ENCODE data around the gene ZBTB21. TPM values are rescaled to one million over a fixed set of nuclear protein-coding genes. Genes with fewer than 3 reads are reported as not detected.
A peak's percentile ranks its signal among the peaks of the same experiment; 100 is the strongest.

The ZBTB21 gene
- total RNA-seq, 1 donor from 2014 or later = 17.8 TPM

DNA sequence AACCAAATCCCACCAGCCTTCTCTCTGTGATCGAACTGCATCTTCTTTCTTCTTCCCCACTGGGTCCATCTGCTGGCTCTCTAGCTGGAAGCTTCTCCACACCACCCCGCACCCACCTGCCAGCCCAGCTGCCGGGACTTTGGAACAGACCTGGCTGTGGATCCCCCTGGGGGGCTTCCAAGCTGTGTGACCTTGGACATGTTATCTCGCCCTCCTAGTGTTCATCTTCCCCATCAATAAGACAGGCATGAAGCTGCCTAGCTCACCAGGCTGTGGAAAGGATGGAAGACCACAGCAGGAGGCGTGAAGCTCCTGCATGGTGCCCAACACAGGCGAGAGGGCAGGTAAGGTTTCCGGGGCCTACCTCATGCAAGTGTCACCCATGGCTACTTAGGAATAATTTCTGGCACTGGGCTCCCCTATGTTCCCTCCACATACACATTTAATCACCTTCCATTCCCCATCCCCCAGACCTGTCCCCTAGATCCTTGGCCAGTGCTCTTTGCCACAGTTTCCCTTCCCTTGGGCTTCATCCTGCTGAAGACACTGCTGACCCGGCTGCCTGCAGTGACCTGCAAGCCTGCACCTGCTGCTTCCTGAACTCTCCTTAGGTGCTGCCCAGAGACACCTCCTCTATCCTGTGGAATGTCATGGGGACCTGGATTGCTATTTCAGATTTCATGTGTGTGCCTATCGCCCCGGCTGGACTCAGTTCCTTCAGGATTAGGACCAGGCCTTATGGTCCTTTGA is 43.1 kb downstream of the ZBTB21 start:
- Histone ChIP-seq H3K27ac (no peak overlapping the region), H3K4me1 (no peaks in the 10 kb centered on the region), H3K9me3 (no peaks in the 10 kb centered on the region), H3K4me3 (no peak overlapping the region), H3K27me3 (no peaks in the 10 kb centered on the region), H3K36me3 (no peaks in the 10 kb centered on the region)
- TF ChIP-seq, protein P1, sequence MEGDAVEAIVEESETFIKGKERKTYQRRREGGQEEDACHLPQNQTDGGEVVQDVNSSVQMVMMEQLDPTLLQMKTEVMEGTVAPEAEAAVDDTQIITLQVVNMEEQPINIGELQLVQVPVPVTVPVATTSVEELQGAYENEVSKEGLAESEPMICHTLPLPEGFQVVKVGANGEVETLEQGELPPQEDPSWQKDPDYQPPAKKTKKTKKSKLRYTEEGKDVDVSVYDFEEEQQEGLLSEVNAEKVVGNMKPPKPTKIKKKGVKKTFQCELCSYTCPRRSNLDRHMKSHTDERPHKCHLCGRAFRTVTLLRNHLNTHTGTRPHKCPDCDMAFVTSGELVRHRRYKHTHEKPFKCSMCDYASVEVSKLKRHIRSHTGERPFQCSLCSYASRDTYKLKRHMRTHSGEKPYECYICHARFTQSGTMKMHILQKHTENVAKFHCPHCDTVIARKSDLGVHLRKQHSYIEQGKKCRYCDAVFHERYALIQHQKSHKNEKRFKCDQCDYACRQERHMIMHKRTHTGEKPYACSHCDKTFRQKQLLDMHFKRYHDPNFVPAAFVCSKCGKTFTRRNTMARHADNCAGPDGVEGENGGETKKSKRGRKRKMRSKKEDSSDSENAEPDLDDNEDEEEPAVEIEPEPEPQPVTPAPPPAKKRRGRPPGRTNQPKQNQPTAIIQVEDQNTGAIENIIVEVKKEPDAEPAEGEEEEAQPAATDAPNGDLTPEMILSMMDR (IDR thresholded peaks at IDR 0.05) = no peak
- intact Hi-C loops (cut with DNase I) = no loop called here
- no peak for DNase-seq
- ATAC-seq = no peak

DNA sequence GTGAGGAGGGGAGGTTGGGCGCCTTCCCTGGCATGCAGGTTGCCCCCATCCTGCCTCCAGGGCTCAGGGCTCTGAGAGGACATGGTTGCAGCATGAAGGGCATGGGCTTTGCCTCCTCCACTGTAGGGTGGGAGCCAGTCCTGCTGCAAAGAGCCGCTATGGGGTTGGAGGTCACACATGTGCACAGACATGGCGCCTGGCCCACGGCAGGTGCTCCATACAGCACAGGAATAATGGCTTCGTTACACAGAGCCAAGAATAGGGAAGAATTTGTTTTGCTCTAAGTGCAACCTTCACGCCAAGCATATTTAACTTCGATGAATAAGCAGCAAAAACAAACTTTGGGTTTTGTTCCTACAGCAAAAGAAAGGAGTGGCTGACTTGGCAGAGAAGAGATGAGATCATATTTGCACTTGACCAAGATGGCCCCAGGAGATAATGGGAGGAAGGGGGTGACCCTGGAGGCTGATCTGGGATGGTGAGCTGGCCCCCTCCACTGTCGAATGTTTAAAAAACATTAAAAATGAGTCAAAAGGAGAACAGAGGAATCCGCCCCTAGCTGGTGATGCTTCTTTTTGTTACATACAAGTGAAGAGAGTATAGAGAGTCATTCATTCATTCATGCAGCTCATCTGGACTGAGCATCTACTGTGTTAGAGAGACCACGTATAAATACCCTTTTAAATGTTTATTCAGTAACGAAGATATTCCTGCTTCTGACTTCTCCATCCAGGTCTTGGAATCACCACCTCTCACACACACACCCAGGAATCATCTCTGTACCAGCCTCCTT is 43.9 kb downstream of the ZBTB21 start:
- no peak for ATAC-seq
- TF ChIP-seq, protein P1 (IDR thresholded peaks at IDR 0.05) = no peak
- intact Hi-C loops (cut with DNase I) = no loop called here
- no peaks in the 10 kb centered on the region for H3K27me3 ChIP-seq
- H3K4me1 ChIP-seq = no peaks in the 10 kb centered on the region
- H3K36me3 ChIP-seq = no peaks in the 10 kb centered on the region
- H3K27ac ChIP-seq = no peak overlapping the region
- no peak overlapping the region for H3K4me3 ChIP-seq
- H3K9me3 ChIP-seq = no peaks in the 10 kb centered on the region
- DNase-seq = peak; percentile 53

DNA sequence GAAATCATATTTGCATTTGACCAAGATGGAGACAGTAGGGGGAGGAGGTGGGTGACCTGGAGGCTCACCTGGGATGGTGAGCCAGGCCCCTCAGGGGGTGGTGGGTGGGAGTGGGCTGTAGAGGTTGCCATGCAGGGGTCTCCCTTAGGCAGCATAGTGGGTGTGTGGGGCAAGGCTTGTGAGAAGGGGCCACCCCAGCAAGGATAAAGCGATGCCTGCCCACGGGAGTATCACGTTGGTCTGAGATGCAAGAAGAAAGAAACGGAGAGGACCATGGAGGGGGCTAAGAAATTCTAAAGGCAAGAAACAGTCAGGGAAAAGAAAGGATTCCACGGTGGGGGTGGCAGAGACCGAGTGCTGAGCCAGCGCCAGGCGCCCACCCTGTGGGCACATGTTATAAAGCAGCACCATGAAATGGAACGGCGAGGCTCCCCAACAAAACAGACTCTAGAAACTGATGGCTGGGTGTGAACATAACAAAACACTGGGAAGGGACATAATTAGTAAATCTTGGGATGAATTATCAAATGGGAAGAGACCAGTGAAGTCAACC is 44.6 kb downstream of the ZBTB21 start:
- no peaks in the 10 kb centered on the region for H3K27me3 ChIP-seq
- H3K36me3 ChIP-seq = no peaks in the 10 kb centered on the region
- no peak overlapping the region for H3K27ac ChIP-seq
- no peaks in the 10 kb centered on the region for H3K4me1 ChIP-seq
- H3K4me3 ChIP-seq = no peak overlapping the region
- no peaks in the 10 kb centered on the region for H3K9me3 ChIP-seq
- DNase-seq (no peak), ATAC-seq (no peak)
- intact Hi-C loops (cut with DNase I) = no loop called here
- TF ChIP-seq, protein P1 (IDR thresholded peaks at IDR 0.05) = no peak

DNA sequence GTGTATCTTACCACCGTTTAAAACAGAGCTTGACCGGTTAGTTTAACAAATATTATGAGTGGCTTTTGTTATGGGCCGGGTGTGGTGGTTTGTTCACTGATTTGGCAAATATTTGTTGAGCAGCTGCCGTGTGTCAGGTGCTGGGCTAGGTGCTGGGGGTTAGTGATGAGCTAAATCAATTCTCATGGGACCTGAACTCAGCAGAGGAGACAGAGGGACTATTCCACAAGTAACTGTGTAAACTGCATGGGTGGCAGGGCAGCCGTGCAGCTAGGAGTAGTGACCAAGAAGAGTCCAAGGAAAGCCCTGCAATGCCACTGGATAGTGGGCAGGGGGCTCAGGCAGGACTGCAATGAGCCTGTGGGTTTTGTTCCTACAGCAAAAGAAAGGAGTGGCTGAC is 45.1 kb downstream of the ZBTB21 start:
- Histone ChIP-seq H3K27ac (no peak overlapping the region), H3K27me3 (no peaks in the 10 kb centered on the region), H3K9me3 (no peaks in the 10 kb centered on the region), H3K36me3 (no peaks in the 10 kb centered on the region), H3K4me1 (no peaks in the 10 kb centered on the region), H3K4me3 (no peak overlapping the region)
- TF ChIP-seq, protein P1 (IDR thresholded peaks at IDR 0.05) = no peak
- DNase-seq = no peak
- ATAC-seq = no peak
- intact Hi-C loops (cut with DNase I) = no loop called here

DNA sequence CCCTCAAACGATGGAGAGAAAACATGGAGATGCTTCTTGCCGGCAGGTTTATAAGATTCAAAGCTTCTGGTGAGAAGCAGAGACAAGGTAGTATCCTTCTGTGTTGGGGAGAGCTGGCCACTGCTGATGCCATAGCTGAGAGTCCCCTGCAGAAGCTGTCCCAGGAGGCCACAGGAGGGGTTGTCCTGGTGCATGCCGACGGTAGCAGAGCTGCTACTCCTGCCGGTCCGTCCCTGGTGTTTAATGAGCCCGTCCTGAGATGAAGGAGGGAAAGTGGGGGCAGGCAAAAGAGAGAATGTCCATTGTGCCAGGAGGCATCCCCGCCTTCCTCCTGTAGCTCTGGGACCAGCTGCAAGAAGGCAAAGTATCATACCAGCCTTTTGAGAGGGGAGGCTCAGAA is 46.0 kb downstream of the ZBTB21 start:
- no peak for ATAC-seq
- TF ChIP-seq, protein P1 (IDR thresholded peaks at IDR 0.05) = no peak
- Histone ChIP-seq H3K9me3 (no peaks in the 10 kb centered on the region), H3K4me1 (no peaks in the 10 kb centered on the region), H3K27ac (no peak overlapping the region), H3K4me3 (no peak overlapping the region), H3K36me3 (no peaks in the 10 kb centered on the region), H3K27me3 (no peaks in the 10 kb centered on the region)
- intact Hi-C loops (cut with DNase I) = no loop called here
- no peak for DNase-seq

Measured in upper lobe of right lung (tissue), 1 donor.